GM19452 (cell line): ENCODE data around the gene SCN1B.
"Not testable (repeated sequence)": the region's sequence is repeated elsewhere in the genome, so short reads cannot be mapped to it uniquely, and the experiment has no call there.

Experiments used
- ATAC-seq: cut with Tn5 transposase; IDR thresholded peaks from one replicate; pipeline ENCODE4 v1.9.1; 2021; ENCODE audit not compliant: unreplicated experiment

Gene SCN1B

DNA sequence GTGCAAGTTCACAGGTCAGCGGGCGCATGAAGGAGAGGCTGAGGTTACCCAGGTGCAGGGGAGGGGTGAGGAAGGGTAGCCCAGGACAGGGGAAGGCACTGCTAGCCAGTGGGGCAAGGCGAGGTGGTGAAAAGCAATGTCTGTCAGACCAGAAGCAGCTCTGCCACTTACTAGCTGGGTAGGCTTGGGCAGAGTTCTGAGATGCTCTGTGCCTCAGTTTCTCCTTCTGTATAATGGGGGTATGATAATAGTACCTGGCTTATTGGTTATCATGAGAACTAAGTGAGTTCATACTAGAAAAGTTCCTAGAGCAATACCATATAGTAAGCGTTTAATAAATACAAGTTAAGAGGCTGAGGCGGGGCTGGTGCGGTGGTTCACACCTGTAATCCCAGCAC is 14.3 kb upstream of the SCN1B start:
- ATAC-seq = no peak

DNA sequence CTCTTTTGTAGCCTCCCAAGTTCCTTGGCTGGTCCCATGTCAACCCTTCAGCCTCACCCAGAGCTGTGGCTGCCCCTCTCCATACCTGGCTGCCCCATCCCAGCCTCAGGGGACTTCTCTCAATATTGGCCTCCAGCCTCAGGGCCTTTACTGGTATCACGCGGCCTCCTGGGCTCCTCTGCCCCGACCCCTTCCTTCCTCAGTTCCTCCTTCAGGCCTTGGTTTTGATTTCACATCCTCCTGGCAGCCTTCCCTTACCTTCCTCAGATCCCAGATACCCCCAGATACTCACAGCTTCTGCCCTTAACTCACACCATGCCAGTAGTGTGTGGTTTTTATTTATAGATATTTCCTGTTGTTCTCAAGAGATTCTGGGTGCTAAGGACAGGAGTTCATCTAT is 12.8 kb upstream of the SCN1B start:
- ATAC-seq = no peak

DNA sequence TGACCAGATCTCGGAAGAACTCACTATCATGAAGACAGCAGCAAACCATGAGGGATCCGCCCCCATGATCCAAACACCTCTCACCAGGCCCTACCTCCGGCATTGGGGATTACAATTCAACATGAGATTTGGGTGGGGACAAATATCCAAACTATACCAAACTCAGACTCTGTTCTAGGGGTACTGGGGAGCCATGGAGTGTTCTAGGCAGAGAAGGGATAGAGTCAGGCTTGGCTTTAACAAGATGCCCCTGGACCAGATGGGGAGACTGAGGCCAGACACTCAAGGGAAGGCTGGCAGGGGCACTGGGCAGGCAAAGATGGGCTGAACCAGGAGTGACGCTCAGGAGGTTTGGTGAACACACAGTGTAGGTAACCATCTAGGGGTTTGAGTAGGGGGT is 11.9 kb upstream of the SCN1B start:
- no peak for ATAC-seq

DNA sequence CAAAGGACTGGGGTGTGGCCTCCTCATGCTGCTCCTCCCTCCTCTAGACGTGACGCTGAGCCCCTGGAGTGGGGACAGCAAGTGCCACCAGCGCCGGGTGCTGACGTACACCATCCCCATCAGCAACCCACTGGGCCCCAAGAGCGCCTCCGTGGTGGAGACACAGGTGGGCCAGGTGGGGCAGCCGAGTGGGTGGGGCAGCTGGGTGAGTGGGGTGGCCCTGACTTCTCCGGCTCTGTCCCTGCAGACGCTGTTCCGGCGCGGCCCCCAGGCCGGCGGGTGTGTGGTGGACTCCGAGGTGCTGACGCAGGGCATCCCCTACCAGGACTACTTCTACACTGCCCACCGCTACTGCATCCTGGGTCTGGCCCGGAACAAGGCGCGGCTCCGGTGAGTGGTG is 11.1 kb upstream of the SCN1B start:
- no peak for ATAC-seq

DNA sequence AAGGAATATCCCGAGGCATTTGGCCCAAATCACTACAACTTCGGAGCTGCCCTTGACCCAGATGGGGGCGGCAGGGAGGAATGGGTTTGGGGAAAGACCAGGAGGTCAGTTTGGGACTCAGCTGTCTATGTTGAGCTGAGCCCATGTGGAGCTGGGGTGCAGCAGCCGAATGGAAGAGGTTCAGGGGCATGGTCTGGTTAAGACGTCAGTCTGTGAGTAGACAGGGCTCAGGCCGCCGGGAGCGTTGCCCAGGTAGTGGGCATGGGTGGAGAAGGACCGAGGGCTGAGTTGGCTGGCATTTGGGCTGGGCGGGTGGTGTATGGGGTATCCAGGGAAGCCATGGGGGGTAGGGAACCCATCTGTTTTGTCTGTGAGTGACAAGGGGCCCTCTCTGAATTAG is 9.3 kb upstream of the SCN1B start:
- no peak for ATAC-seq

DNA sequence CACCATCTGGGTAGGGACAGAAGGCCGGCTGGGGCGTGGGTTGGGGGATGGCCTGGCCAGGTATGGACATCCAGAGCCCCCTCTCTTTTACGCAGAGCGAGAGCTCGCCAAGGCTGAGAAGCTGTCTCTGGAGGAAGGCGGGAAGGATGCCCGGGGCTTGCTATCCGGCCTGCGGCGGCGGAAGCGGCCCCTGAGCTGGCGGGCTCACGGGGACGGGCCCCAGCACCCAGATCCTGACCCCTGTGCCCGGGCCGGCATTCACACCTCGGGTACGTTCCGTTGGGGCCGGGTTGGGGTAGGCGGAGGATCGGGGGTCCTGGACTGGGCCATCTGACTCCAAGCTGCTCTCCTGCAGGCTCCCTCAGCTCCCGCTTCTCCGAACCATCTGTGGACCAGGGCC is 8.7 kb upstream of the SCN1B start:
- ATAC-seq = no peak

DNA sequence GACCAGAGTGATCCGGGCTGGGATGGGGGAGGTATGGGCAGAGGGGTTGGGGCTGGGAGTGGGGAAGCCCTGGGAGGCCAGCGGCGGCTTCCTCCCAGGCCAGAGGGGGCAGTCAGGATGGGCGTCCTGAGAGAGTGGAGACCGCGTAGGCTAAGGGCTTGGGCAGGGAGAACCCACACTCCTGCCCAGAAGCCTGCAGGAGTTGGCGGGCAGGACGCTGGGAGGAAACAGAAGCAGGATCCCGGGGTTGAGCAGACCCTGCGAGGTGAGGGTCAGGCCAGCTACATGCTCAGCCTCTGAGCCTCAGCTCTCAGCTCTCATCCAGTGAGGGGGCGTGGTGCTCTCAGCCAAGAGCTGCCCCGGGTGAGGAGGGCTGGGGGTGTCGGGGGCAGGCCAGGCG is 7.8 kb upstream of the SCN1B start:
- no peak for ATAC-seq

DNA sequence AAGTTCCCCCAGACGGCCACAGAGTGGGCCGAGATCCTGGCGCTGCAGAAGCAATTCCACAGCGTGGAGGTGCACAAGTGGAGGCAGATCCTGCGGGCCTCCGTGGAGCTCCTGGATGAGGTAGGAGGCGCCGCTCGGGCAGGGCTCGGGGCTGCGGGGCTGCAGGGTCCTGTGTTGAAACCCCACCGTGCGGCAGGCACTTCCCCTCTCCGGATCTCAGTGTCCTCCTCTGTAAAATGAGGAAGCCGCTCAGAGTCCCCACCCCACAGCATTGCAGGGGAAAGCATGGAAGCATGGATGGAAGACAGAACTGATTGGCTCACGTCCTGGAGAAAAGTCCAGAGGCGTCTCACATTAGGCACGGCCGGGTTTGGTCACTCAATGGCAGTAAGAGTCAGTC is 6.8 kb upstream of the SCN1B start:
- no peak for ATAC-seq

DNA sequence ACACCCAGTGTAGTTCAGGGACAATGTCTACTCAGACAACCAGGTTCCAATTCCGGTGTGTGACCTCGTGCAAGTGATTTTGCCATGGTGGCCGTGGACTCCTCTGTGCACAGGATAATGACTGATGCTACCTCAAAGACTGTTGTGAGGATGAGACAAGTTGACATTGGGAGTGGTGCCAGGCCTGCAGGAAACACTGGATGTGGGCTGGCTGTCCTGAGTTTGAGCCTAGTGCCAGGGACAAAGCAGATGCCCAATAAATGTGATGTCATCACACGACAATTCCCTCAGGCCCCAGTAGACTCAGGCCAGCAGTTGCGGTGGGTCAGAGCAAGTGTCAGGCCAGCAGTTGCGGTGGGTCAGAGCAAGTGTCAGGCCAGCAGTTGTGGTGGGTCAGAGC is 6.2 kb upstream of the SCN1B start:
- ATAC-seq = no peak

DNA sequence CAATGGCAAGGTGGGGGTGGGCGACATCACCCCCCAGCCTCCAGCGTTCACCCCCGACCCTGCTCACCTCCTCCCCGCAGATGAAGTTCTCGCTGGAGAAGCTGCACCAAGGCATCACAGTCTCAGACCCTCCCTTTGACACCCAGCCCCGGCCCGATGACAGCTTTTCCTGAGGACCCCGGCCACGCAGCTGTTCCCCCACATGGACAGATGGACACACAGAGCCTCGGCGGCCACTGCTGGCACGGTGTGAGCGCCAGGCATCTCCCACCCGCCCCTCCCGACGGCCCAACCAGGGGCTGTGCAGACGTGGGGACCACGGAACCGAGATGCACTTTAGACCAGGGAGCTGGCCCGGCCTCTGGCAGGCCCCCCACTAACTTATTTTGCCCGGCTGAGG is 4.3 kb upstream of the SCN1B start:
- no peak for ATAC-seq

DNA sequence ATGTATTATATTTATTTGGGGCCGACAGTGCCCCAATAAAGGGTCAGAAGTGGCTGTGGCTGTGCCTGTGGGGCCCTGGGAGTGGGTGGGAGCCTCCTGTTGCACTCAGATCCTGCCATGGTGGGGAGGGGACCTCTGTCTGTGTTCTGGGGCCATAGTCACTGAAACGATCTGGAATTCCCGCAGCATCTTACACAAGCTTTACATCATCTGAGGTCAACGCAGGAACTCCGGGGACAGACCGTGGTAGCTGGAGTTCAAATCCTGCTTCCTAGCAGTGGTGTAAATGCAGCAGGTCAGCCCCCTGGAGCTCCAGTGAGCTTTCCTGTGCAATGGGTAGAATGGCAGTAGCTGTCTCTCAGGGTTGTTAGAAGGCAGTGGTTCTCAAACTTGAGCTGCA is 3.9 kb upstream of the SCN1B start:
- ATAC-seq = no peak

DNA sequence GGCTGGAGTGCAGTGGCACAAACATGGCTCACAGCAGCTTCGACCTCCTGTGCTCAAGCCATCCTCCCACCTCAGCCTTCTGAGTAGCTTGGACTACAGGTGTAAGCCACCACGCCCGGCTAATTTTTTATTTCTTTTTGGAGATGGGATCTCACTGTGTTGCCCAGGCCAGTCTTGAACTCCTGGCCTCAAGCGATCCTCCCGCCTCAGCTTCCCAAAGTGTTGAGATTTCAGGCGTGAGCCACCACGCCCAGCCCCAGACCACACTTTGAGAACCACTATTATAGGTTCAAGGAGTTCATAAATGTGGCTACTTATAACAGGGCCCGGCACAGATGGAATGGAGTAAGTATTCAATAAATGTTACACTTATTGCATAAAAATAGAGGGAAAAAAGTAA is 3.3 kb upstream of the SCN1B start:
- ATAC-seq = no peak

DNA sequence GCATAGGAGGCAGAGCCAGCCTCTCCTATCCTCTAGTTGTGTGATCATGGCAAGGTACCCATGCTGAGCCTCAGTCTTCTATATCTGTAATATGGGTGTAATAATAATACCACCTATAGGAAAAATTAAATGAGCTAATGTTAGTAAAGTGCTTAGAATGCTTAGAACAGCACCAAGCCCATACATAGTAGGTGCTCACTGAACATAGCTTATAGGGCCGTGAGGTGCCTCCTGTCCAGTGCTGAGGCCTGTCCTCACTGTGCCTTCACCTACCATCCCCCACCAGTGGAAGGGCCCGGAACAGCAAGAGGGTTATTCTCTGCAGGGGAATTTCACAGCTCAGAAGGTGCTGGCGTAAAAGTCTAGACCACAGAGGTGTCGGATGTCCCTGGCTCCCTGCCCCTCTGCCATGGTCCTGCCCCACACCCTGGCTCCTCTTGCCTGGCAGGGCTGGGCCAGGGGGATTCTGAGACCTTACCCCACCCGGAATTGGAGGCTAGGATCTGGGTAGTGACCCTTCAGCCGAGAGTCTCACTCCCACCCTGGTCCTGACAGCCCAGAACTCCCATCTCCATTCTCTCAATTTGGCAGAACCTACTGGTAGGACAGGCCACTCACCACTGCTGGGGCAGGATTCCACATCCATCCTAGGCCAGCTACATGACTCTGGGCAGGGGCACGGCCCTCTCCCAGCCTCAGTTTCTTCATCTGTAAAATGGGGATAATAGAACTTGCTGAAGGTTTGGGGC is 2.2 kb upstream of the SCN1B start:
- ATAC-seq = no peak

DNA sequence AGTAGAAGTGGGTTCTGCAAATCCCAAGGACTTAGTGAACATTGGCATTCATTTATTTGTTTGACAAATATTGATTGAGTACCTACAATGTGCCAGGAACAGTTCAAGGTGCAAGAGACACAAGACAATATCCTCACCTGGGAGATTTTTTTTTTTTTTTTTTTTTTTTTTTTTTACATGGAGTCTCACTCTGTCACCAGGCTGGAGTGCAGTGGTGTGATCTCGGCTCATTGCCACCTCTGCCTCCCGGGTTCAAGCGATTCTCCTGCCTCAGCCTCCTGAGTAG is 1.7 kb upstream of the SCN1B start:
- not testable (repeated sequence) for ATAC-seq

DNA sequence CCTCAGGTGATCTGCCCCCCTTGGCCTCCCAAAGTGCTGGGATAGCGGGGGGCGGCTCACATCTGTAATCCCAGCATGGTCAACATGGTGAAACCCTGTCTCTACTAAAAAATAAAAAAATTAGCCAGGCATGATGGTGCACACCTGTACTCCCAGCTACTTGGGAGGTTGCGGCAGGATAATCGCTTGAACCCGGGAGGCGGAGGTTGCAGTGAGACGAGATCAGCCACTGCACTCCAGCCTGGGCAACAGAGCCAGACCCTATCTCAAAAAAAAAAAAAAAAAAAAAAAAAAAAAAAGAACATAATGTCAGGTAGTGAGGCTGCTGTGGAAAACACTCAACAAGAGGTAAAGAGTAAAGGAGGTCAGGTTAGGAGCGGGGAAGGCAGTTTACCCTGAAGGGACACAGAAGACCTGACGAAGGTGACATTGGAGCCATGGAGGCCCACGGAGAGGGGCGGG is 964 bp upstream of the SCN1B start:
- not testable (repeated sequence) for ATAC-seq

DNA sequence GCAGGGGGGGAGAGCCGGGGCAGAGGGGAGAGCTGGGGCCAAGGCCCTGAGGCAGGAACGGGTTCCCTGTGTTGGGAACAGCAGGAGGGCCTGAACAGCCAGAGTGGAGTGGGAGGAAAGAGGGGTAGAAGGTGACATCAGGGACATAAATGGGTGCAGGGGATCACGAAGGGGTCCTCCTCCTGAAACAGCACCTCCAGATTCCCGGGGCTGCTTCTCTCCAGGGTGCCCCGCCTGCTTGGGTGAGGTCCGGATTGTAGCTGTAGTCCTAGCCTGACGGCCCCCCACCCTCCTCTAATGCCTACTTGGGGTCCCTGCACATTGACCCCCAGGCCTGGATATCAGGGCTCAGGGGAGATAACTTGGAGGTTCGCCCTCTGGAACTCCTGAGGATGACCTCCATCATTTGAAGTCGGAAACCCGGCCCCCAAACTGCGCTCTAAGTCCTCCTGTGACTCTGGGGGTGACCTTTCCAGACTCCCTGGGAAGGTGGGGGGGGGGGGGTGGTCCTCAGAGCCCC is 473 bp upstream of the SCN1B start:
- ATAC-seq = no peak

DNA sequence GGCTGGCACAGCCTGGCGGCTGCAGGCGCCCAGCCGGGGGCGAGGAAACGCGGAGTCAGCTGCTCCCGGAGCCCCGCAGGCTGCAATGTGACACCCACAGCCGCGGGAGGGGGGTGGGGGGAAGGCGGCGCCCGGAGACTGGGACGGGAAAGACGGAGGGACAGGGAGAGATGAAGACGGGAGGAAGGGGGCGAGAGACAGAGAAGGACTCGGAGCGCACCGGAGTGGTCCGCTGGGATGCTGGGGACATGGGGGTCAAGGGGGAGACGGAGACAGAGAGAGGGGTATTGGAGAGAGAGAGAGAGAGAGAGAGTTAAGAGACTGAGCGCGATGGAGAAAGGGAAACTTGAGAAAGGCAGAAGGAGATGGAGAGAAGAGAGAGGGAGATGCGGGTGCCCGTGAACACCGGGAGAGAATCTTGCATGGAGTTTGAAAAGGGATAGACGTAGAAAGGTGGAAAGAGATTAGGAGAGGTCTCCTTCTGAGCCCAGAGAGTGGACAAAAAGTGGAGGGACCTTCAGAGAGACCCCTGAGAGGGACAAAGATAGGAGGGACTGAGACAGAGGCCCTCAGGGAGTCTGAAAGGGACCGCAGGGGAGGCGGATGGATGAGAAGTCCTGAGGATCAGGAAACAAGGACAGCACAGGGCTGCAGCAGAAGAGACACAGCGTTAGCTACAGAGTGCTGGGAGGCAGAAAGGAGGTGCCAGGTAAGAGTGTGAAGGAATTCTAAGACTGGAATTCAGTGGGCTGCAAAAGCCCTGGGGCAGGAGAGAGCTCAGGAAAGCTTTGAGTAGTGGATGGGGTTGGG is 1.0 kb downstream of the SCN1B start:
- ATAC-seq = no peak

DNA sequence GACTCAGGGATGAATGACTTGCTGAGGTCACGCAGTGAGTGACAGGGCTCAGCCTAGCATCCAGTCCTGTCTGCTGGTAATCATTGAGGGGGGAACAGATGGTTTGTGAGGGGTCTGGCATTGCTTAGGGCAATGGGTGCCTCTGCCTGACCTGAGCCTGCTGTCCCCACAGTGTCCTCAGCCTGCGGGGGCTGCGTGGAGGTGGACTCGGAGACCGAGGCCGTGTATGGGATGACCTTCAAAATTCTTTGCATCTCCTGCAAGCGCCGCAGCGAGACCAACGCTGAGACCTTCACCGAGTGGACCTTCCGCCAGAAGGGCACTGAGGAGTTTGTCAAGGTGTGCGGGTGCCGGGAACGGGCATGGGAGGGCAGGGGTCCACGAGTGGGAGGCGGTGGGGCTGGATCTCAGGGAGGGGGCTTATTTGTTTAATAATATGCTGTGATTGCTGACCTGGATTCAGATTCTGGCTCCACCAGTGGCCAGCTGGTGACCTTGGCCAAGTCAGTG is 2.1 kb downstream of the SCN1B start:
- ATAC-seq = no peak

DNA sequence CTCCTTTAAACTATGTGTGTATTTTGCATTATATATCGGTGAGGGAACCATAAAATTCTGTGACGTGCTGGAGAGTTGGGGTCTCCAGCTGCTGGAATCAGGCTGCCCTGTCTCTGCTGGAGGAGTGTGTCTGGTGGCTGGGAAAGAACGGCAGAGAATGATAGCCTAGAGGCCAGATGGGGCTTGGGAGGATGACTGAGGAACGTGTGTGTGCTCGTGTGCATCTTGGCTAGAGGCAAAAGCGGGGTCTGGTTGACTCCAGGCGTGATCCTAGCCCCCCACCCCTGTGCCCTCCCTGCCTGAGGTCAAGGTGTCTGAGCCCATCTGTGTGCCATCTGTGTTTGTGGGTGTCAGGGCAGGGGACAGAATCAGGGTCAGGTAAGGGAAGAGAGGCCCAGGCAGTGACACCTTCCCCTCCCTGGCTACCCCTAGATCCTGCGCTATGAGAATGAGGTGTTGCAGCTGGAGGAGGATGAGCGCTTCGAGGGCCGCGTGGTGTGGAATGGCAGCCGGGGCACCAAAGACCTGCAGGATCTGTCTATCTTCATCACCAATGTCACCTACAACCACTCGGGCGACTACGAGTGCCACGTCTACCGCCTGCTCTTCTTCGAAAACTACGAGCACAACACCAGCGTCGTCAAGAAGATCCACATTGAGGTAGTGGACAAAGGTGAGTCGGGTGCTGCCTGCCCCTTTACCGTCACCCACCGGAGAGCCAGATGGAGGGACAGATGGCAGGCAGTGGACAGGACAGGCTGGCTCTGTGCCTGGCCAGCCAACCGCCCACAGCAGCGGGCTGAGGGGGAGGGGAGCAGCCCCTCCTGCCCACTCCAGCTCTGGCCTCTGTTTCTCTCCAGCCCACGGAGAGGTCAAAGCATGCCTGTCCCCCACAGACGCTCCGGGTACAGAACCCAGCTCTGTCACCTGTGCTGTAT is 3.1 kb downstream of the SCN1B start:
- no peak for ATAC-seq

DNA sequence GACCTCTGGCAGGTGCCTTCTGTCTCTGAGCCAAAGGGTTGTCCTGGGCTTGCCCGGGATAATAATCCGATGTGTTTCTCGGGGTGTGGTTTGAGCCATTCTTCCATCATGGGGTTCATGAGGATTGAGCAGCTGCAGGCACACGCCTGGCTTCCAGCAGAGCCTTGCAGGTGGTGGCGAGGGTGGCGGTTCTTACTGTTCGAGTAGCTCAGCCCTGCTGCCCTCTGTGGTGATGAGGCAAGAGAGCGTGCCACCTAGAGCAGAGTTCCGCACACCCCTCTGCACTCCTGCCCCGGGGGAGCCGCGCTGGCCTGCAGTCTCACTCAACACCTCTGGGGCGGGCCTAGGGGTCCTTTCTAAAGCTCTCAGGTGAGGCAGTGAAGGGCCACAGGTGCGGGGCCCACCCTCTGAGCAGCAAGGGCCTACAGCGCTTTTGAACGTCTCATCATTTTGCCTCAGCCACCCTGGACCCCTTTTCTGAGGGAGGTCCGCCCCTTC is 3.8 kb downstream of the SCN1B start:
- ATAC-seq = no peak
